Esophagus muscularis mucosa (tissue), 4 donors: ENCODE measurements around the gene STK25. TPM values are rescaled to one million over a fixed set of nuclear protein-coding genes. Genes with fewer than 3 reads are reported as not detected.
"Not testable (repeated sequence)": the region's sequence is repeated elsewhere in the genome, so short reads cannot be mapped to it uniquely, and the experiment has no call there.

Experiments
- DNase-seq: peaks from one replicate; pipeline ENCODE4 v3.0.0-alpha.2; 2017; ENCODE audit errors: extremely low spot score
- H3K27ac ChIP-seq, 4 donors: fragments of 200-600 bp; sonication (generic); replicated peaks in 1 of 4; 1 replicate in 3 of 4; 2 replicates in 1 of 4; pipeline ENCODE4 v1.5.1; 2016 to 2019; ENCODE audit warnings: mild to moderate bottlenecking in 1 of 4
- H3K27me3 ChIP-seq, 4 donors: fragments of 200-600 bp; sonication (generic); one replicate each; pipeline versions ENCODE4 v1.5.1 to v1.6.0; 2016 to 2019
- H3K36me3 ChIP-seq, 4 donors: fragments of 200-600 bp; sonication (generic); one replicate each; pipeline ENCODE4 v1.5.1; 2016 to 2019
- H3K4me1 ChIP-seq, 4 donors: fragments of 200-600 bp; sonication (generic); one replicate each; pipeline ENCODE4 v1.5.1; 2016 to 2019
- H3K4me3 ChIP-seq, 4 donors: fragments of 200-600 bp; sonication (generic); 1 replicate in 2 of 4; 2 replicates in 2 of 4; pipeline ENCODE4 v1.5.1; 2016 to 2019; ENCODE audit warnings: mild to moderate bottlenecking in 4 of 4, moderate library complexity in 1 of 4
- H3K9me3 ChIP-seq, 4 donors: fragments of 200-600 bp; sonication (generic); 1 replicate in 3 of 4; 2 replicates in 1 of 4; pipeline ENCODE4 v1.5.1; 2016 to 2019
- EP300 ChIP-seq: sonication (generic); formaldehyde crosslinking; IDR thresholded peaks from one replicate; pipeline ENCODE4 v1.6.1; 2017; ENCODE audit warnings: antibody characterized with exemption
- POLR2A ChIP-seq: fragments of 450-650 bp; IDR thresholded peaks from one replicate; pipeline ENCODE4 v1.6.1; 2017; ENCODE audit warnings: antibody characterized with exemption, moderate library complexity, mild to moderate bottlenecking, low read depth
- POLR2AphosphoS5 ChIP-seq, 2 donors: sonication (generic); formaldehyde crosslinking; IDR thresholded peaks; one replicate each; pipeline ENCODE4 v1.6.1; 2017; ENCODE audit warnings: antibody characterized with exemption in 2 of 2
- WGBS: methylation state at CpG from one replicate; pipeline ENCODE4 v1.1.5; 2018; 5-methylcytosine and 5-hydroxymethylcytosine counted together
- intact Hi-C: fragments of 100-400 bp; cut with DNase I; formaldehyde crosslinking; loops from one replicate; pipeline ENCODE4 v1.15.1; 2023
- total RNA-seq, 4 donors: library from RNA; depleted of rRNA; stranded (reverse); fragments of >200 nt; gene quantifications; one replicate each; pipeline versions ENCODE4 v1.1.0 to v1.2.1, GENCODE V29; 2016
- TF ChIP-seq, protein P1 (sequence below), 3 experiments: fragments of 200-600 bp in 2 of 3; fragments of 450-650 bp in 1 of 3; sonication (generic) in 2 of 3; IDR thresholded peaks; one replicate each; pipeline ENCODE4 v1.5.1; 2017 to 2019; ENCODE audit warnings: antibody characterized with exemption in 3 of 3, mild to moderate bottlenecking in 2 of 3, moderate library complexity in 1 of 3

The STK25 gene
- total RNA-seq, 4 donors from 2014 or later = 127 to 220 (median 153) TPM

DNA sequence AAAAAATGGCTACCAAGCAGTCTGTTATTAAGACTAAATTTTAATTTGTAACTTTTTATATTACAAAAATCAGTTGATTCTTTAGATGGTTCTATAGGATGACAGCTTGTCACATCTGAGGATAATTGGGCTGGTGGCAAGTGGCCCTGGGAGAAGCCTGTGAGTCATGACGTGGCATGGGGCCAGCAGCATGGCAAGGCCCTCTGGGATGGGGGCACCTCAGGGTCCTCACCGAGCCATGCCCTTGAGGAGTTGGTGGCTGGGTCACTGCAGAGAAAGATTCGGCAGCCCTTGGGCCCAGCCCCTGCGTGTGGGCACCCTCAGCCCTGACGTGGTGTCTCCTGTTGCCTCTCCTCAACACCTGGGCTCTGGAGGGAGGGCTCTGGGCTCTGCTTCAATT lies 49.7 kb downstream of the STK25 start:
- H3K4me3 ChIP-seq = no peak overlapping the region
- DNase-seq = no peak
- H3K36me3 ChIP-seq = peaks cover 0 to 14% (median 8%) of the 10 kb centered on the region in 4 donors
- TF ChIP-seq POLR2A = no peak
- TF ChIP-seq, protein P1, sequence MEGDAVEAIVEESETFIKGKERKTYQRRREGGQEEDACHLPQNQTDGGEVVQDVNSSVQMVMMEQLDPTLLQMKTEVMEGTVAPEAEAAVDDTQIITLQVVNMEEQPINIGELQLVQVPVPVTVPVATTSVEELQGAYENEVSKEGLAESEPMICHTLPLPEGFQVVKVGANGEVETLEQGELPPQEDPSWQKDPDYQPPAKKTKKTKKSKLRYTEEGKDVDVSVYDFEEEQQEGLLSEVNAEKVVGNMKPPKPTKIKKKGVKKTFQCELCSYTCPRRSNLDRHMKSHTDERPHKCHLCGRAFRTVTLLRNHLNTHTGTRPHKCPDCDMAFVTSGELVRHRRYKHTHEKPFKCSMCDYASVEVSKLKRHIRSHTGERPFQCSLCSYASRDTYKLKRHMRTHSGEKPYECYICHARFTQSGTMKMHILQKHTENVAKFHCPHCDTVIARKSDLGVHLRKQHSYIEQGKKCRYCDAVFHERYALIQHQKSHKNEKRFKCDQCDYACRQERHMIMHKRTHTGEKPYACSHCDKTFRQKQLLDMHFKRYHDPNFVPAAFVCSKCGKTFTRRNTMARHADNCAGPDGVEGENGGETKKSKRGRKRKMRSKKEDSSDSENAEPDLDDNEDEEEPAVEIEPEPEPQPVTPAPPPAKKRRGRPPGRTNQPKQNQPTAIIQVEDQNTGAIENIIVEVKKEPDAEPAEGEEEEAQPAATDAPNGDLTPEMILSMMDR (IDR thresholded peaks at IDR 0.05) = no peak
- no peak for TF ChIP-seq EP300
- no peak for TF ChIP-seq POLR2AphosphoS5 (IDR thresholded peaks at IDR 0.05)
- intact Hi-C loops = no loop called here
- no peaks in the 10 kb centered on the region for H3K27me3 ChIP-seq
- WGBS = 88% methylated on average over 3 of the region's 5 CpGs
- H3K9me3 ChIP-seq = no peaks in the 10 kb centered on the region
- H3K4me1 ChIP-seq = no peaks in the 10 kb centered on the region
- no peak overlapping the region for H3K27ac ChIP-seq

DNA sequence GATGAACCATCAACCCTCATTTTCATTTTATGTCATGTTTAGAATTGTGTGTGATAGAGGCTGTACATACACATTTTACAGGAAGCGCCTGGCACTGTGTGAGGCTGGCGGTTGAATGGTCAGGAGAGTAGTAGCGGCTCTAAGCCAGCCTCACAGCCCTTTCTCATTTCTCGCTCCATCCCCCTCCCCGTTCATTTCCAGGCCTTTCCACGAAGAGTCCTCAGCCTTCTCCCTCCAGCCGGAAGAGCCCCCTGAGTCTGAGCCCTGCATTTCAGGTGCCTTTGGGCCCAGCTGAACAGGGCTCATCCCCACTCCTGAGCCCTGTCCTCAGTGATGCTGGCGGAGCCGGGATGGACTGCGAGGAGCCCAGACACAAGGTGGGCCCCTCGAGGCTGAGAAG lies 51.8 kb downstream of the STK25 start:
- 89% methylated on average over 9 of the region's 11 CpGs for WGBS
- TF ChIP-seq POLR2AphosphoS5 (IDR thresholded peaks at IDR 0.05) (no peak), POLR2A (no peak), EP300 (no peak)
- TF ChIP-seq, protein P1 (IDR thresholded peaks at IDR 0.05) = no peak
- H3K27me3 ChIP-seq = no peaks in the 10 kb centered on the region
- H3K27ac ChIP-seq = no peak overlapping the region
- H3K36me3 ChIP-seq = peaks cover 0 to 3% (median 0%) of the 10 kb centered on the region in 4 donors
- no peak overlapping the region for H3K4me3 ChIP-seq
- H3K9me3 ChIP-seq = no peaks in the 10 kb centered on the region
- no peaks in the 10 kb centered on the region for H3K4me1 ChIP-seq
- intact Hi-C loops = no loop called here
- DNase-seq = no peak

DNA sequence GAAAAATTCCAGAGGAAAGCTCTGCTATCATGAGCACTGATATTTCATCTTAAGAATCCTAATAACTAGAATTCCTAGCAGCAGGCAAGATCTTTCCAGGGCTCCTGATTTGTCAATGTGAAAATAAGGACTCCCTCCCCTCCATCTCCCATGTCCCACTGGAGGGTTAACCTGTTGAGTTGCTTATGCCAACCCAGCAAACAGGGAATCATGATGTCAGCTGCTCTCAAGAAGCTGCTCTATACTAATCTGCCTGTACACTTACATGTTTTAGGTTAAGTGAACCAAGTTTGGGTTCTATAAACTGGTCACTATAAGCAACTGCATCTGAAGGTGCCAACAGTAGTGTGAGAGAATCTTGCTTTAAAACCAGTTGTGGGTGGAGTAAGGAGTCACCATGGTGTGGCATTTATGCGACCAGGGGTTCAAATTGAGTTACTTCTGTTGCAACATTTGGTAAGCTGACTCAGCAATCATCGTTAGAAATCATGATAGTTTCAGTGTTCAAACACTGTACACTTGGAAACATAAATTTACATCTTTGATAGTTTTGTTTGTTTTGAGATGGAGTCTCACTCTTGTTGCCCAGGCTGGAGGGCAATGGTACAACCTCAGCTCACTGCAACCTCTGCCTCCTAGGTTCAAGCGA lies 53.4 kb downstream of the STK25 start:
- no peaks in the 10 kb centered on the region for H3K9me3 ChIP-seq
- peaks cover 0 to 3% (median 1%) of the 10 kb centered on the region in 4 donors for H3K36me3 ChIP-seq
- H3K27ac ChIP-seq = no peak overlapping the region
- no peak overlapping the region for H3K4me3 ChIP-seq
- 89% methylated on average over 3 of the region's 3 CpGs for WGBS
- no peak for TF ChIP-seq POLR2AphosphoS5 (IDR thresholded peaks at IDR 0.05)
- no peak for TF ChIP-seq EP300
- TF ChIP-seq, protein P1 (IDR thresholded peaks at IDR 0.05) = no peak
- no peak for TF ChIP-seq POLR2A
- no peaks in the 10 kb centered on the region for H3K4me1 ChIP-seq
- intact Hi-C loops = no loop called here
- no peaks in the 10 kb centered on the region for H3K27me3 ChIP-seq
- DNase-seq = no peak

DNA sequence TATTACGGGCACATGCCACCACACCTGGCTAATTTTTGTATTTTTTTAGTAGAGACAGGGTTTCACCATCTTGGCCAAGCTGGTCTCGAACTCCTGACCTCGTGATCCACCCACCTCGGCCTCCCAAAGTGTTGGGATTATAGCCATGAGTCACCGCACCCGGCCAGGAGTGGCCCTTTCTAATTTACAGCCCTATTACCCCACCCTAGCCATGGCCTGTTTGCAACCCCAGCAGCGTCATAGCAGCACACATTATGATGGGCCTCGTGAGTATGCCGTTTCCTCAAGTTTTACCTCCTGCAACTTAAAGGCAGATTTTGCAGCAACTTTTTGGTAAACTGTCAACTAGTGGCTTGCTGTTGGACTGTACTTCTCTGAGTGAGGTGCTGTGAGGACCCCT lies 54.5 kb downstream of the STK25 start:
- H3K27ac ChIP-seq, intact Hi-C loops, H3K4me1 ChIP-seq, DNase-seq, H3K27me3 ChIP-seq, H3K4me3 ChIP-seq, H3K9me3 ChIP-seq: not testable (repeated sequence)
- peaks cover 0 to 11% (median 0%) of the 10 kb centered on the region in 4 donors for H3K36me3 ChIP-seq
- WGBS = 88% methylated on average over 9 of the region's 9 CpGs

DNA sequence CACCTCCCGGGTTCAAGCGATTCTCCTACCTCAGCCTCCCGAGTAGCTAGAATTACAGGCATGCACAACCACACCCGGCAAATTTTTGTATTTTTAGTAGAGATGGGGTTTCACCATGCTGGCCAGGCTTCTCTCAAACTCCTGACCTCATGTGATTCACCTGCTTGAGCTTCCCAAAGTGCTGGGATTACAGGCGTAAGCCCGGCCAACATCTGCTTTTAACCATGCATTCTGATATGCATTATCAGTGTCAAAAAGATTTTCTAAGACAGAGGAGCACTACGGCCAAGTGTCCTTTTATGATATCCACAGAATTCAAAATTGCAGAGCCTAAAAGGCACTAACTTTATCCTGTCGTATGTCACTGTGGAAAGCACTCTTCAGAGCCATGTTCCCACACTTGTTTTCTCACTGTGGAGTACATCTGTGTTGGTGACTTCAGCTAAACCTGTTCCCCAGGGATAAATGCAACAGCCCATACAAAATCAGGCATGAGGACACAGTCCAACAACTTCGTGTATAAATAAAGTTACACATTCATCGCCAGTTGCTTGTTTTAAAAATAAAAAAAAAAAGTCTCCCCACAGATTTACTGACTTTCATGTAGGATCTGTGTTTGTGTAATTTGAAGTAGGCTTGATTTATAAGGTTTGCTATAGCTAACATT lies 56.4 kb downstream of the STK25 start:
- intact Hi-C loops = no loop called here
- H3K4me3 ChIP-seq = no peak overlapping the region
- no peak overlapping the region for H3K27ac ChIP-seq
- H3K36me3 ChIP-seq = peaks cover 0 to 29% (median 4%) of the 10 kb centered on the region in 4 donors
- no peak for TF ChIP-seq POLR2A
- no peaks in the 10 kb centered on the region for H3K27me3 ChIP-seq
- DNase-seq = no peak
- 79% methylated on average over 10 of the region's 10 CpGs for WGBS
- no peaks in the 10 kb centered on the region for H3K9me3 ChIP-seq
- no peaks in the 10 kb centered on the region for H3K4me1 ChIP-seq

DNA sequence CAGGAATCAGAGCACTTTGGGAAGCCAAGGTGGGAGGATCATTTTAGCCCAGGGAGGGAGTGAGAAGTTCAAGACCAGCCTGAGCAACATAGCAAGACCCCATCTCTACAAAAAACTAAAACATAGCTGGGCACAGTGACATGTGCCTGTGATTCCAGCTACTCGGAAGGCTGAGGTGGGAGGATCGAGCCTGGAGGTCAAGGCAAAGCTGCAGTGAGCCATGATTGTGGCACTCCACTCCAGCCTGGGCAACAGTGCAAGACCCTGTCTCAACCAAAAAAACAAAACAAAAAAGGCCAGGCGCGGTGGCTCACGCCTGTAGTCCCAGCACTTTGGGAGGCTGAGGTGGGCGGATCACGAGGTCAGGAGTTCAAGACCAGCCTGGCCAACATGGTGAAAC lies 58.3 kb downstream of the STK25 start:
- H3K4me3 ChIP-seq, H3K27ac ChIP-seq, DNase-seq, intact Hi-C loops, H3K27me3 ChIP-seq, H3K4me1 ChIP-seq, H3K9me3 ChIP-seq: not testable (repeated sequence)
- peaks cover 0 to 37% (median 12%) of the 10 kb centered on the region in 4 donors for H3K36me3 ChIP-seq
- WGBS = 94% methylated on average over 7 of the region's 7 CpGs
